ENCODE measurements around the gene SEC16A.

DNA sequence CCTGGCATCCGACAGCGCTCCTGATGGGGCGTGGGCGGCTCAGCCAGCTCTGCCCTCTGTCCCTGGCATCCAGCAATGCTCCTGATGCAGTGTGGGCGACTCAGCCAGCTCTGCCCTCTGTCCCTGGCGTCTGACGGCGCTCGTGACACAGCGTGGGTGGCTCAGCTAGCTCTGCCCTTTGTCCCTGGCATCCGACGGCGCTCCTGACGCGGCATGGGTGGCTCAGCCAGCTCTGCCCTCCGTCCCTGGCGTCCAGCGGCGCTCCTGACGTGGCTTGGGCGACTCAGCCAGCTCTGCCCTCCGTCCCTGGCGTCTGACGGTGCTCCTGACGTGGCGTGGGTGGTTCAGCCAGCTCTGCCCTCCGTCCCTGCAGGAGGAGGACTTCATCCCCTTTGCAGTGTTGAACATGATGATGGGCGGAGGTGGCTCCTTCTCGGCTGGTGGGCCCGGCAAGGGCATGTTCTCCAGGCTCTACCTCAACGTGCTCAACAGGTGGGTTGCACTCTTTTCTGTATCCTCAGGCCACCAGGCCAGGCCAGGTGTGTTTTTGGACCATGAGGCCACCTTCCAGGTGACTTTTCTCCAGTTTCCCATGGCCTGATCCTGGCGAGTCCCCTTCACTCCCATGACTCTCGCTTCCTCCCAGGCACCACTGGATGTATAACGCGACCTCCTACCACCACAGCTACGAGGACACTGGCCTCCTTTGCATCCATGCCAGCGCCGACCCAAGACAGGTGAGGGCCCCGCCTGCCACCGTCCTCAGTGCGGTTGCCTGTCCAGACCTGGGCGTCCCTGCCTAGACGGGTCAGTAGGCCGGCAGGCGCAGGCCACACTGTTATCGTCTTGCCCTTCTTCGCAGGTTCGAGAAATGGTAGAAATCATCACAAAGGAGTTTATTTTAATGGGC lies 64.4 kb downstream of the SEC16A start:
- TF ChIP-seq, protein P1, sequence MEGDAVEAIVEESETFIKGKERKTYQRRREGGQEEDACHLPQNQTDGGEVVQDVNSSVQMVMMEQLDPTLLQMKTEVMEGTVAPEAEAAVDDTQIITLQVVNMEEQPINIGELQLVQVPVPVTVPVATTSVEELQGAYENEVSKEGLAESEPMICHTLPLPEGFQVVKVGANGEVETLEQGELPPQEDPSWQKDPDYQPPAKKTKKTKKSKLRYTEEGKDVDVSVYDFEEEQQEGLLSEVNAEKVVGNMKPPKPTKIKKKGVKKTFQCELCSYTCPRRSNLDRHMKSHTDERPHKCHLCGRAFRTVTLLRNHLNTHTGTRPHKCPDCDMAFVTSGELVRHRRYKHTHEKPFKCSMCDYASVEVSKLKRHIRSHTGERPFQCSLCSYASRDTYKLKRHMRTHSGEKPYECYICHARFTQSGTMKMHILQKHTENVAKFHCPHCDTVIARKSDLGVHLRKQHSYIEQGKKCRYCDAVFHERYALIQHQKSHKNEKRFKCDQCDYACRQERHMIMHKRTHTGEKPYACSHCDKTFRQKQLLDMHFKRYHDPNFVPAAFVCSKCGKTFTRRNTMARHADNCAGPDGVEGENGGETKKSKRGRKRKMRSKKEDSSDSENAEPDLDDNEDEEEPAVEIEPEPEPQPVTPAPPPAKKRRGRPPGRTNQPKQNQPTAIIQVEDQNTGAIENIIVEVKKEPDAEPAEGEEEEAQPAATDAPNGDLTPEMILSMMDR (IDR thresholded peaks at IDR 0.05): no peak
- no peak for TF ChIP-seq POLR2A (IDR thresholded peaks at IDR 0.05)
